GM19455 (cell line): ENCODE measurements around the gene RANBP3.

ENCODE experiments used
- ATAC-seq: cut with Tn5 transposase; IDR thresholded peaks from one replicate; pipeline ENCODE4 v1.9.1; 2021; ENCODE audit not compliant: unreplicated experiment

Gene RANBP3

DNA sequence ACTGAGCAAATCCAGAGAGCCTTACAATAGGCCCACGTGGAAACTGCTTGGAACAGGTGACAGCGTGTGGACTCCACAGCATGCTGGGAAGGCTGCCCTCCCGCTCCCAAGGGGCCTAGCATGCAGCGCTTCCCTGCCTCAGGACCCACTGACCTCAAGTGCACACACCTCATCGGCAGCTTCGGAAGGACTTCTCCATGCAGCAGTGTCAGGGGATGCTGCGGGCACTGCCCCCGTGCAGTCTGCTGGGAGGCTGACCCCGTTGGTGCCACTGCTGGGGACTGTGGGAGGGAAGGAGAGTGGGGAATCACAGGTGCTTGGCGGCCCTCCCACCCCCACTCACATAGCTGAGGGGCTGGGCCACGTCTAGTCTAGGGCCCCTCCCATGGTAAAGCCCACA is 46.7 kb downstream of the RANBP3 start:
- no peak for ATAC-seq

DNA sequence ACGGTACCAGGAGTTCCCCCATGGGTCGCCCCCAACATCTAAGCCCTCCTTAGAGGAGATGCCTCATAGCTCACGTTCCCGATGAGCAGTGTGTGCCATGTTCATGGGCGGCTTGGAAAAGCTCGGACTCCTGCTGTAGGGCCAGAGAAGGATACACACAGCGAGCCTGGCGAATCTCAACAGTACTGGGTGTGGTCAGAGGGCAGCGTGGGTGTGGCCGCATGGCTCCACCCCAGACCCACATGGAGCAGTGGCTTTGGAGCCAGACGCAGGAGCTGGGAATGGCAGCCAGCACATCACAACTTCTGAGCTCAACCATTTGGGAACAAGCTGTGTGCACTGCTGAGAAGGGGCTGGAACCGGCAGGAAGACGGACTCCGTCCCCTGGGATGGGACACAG is 48.3 kb downstream of the RANBP3 start:
- no peak for ATAC-seq

DNA sequence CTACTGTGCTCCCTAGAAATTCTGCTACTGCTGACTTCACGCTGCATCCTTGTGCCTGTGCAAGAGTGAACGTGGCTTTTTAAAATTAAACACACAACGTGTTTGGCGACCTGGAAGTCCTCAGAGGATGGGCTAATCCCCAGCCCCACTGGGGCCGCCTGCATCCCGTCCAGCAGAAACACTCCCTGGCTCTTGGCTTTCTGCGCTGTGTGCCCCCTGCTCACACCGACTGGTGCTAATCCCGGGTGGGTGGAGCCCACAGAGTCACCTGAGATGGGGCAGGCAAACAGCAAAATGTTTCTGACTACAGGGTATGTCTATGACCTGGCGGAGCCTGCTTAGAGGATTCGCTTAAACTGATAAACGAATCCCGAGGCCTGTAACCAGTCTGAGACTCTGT is 48.8 kb downstream of the RANBP3 start:
- no peak for ATAC-seq

DNA sequence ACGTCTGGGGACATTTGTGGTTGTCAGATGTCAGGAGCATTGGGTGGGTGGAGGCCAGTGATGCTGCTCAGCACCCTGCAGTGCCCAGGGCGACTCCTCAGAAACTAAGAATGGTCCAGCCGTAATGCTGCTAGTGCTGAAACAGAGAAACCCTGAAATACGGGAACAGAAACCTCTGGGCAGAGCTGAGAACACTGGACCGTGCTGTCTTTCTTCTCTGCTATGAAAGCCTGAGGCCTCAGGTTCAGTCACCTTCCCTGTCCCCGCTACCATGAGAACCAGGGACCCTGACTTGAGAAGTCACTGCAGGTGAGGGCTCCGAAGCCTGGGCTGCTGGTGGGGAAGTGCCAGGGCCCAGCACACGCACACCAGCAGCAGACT is 50.5 kb downstream of the RANBP3 start:
- no peak for ATAC-seq

DNA sequence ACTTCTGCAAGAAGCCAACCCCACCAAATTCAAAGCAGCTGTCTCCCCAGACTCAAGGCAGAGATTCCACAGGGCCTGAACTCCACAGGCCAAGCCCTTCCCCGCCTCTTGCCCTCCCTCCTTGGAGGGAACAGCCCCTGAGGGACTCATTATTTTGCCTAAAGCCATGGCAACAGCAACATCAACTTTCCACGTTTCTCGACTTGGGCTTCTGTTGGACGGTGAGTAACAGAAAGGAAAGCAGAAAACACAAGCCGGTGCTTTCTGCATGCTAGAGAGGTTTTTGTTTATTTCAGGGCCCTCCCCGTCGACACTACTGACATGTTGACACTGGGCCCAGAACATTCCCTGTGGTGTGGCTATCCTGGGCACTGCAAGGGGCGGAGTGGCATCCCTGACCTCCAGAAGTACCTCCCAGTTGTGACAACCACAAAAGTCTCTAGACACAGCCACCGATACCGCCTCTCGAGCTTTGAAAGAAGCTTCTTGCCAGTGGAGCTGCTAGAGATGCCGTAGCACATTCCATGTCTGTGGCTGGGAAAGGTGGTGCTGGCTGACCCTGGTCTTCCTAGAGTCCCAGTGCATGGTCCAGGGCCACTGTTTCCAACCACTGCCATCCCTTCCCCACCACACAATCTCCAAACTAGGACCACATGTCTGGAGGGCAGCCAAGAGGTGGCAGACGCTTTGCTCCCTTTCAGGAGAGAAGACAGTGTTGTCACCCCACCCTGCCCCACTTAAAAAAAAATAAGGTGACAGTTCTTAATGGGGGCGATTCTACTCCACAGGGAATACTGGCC is 51.1 kb downstream of the RANBP3 start:
- ATAC-seq, result no peak

DNA sequence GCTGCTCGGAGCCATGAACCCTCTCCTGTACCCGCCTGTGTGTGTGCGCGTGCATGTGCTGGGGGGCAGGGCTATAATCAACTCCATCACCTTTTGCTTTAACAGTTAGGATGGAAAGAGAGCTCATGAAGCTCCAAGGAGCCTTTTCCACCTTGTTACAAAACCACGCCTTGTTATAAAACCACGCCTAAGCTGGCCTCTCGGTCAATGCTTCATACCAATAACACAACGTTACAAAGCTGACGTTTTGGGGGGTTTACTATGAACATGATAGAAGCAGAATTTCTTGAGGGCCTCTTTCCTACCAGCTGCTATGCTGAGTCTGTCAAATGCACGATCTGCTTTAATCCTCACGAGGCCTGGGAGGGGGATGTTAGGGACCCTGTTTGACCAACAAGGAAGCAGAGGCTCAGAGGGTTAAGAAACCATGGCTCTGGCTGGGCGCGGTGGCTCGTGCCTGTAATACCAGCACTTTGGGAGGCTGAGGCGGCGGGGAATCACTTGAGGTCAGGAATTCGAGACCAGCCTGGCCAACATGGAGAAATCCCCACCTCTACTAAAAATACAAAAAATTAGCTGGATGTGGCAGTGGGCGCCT is 52.0 kb downstream of the RANBP3 start:
- no peak for ATAC-seq

DNA sequence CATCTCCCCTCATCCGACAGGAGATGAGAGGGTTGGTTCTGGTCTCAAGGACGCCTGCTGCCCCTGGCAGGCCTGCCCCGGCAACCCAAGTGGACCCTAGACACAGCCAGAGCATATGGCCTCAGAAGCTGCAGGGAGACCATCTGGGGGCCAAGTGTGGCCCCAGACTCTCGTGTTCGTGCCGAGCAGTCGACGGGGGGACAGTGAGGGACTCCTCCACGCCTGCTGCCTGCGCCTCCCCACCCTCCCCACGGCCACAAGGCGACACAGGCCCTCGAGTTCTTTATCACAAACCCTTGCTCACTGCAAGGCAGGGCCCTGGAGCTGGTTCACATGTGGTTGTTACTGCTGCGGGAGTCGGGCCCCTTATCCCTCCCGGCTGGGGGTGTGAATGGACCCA is 54.6 kb downstream of the RANBP3 start:
- no peak for ATAC-seq

DNA sequence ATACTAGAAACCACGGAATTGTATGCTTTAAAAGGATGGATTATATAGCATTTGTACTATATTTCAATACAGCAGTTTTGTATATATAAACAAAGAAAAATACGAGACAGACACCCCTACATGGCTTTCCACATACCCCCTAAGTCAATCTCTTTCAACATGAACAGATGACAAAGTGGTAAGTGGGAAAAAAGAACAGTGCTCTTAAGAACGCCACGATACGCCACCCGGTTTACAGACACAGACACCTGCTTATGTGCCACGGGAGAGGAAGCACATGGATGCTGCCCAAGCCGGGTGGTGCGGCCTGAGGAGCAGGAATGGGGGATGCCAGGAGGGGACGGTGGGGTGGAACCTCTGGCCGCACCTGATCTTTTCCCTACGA is 55.8 kb downstream of the RANBP3 start:
- ATAC-seq, result no peak

DNA sequence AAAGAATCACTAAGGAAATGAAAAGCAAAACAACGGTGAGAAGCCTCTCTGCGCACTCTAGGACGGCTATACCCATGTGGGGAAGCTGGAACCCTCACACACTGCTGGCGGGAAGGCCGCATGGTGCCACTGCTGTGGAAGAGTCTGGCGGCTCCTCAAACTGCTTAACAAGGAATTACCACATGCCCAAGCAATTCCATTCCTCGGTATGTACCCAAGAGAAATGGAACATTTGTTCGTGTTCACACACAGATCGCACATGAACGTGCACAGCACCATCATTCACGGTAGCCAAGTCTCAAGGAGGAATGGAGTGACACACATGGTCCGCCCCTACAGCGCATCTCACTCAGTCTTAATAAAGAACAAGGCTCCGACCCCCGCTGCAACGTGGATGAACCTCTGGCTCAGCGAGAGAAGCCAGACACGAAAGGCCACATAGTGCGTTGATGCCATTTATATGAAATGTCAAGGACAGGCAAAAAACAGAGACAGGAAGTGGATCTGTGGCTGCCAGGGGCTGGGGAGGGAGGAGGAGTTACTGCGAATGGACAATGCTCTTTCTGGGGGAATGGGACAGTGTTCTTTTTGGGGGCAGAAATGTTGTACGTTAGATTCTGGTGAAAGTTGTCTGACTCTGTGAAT is 56.3 kb downstream of the RANBP3 start:
- ATAC-seq, result no peak

DNA sequence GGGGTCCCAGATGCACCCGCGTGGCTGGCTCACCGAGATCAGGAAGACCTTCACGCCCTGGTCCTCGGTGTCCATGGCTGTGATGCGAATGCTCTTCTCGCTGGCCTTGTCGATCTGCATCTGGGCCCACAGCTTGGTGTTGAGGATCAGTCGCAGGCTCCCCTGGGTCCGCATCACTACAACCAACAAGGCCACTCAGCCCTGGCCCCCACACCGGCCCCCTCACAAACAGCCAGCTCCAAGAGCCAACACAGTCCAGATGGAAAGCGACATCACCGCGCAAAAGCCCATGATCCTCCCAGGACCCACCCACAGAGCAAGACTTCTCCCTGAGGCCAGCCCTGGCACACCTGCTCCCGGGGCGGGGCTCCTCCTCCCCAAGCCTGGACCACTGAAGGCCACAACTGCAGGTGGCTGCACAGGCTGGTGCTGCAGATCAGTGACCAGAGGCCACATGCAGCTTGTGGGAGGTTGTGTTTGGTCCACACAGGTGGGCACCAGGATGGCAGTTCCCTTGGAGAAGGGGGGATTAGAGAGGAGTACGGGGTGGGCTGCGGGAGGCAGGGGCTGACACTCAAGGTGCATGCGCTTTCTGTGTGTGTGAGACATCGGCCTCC is 59.4 kb downstream of the RANBP3 start:
- ATAC-seq, result no peak

DNA sequence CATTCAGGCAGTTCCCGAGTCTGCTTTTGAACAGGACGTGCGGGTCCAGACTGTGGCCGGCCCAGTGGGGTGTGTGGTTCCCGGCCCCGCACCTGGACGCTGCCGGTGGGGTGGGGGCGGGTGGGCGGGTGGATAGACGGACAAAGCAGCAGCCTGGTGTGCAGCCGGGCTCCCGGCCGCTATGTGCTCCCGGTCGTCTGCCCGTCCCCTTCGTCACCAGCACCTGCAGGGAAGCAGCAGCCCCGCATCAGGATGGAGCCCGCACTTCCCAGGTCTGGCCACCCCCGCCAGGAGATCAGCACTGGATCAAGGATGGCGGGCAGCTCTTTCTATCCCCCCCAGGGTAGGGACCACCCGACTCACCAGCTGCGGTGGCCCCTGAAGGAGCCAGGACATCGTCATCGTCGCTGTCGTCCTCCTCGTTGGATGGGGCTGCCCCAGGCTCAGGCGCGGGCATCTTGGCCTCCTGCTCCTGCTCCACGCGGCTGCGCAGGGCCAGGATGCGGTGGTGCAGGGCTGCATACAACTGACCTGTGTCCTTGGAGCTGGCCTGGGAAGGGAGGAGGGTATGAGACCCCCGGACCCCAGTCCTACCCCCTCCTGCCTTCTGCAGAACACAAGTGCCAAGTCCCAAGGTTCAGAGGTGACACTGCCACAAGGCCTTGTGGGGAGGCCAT is 60.4 kb downstream of the RANBP3 start:
- no peak for ATAC-seq

DNA sequence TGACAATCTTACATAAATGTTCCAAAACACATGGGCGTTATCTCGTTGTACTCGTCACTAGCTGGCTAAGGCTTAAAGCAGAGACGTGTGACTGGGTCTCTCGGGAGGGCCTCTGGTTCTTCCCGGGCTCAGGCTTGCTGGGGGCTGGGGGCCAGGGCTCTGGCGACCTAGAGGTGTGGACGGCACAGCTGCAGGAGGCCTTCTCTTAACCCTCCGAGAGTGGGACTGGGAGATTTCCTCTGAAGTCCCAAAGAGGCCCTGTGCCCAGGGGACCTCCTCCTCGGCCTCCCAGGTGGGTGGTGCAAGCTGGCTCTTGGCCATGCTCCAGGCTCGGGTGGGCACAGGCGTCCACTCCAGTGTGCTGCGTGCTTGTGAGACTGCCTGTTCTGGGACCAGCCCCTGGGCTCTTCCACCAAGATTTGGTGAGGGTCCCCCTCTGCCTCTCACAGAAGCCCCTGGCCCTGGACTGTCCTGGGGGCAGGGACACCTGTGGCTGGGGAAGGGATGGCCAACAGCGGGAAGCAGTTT is 61.7 kb downstream of the RANBP3 start:
- ATAC-seq, result no peak

DNA sequence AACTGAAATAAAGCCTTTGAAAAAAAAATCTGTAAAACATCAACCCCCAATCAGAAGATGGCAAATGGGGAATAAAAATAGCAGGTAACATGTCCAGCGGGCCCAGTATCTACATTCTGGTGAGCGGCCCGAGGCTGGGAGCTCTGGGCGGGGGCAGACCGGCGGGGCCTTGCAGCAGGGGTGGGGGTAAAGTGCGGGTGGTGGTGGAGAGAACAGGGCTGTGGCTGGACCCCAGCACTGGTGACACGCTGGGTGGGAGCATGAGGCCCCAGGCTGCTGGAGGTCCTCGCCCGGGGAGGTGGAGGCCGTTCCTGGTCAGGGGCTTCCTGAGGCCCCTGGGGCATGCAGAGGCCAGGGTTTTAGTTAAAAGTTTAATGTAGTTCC is 62.2 kb downstream of the RANBP3 start:
- ATAC-seq, result no peak

DNA sequence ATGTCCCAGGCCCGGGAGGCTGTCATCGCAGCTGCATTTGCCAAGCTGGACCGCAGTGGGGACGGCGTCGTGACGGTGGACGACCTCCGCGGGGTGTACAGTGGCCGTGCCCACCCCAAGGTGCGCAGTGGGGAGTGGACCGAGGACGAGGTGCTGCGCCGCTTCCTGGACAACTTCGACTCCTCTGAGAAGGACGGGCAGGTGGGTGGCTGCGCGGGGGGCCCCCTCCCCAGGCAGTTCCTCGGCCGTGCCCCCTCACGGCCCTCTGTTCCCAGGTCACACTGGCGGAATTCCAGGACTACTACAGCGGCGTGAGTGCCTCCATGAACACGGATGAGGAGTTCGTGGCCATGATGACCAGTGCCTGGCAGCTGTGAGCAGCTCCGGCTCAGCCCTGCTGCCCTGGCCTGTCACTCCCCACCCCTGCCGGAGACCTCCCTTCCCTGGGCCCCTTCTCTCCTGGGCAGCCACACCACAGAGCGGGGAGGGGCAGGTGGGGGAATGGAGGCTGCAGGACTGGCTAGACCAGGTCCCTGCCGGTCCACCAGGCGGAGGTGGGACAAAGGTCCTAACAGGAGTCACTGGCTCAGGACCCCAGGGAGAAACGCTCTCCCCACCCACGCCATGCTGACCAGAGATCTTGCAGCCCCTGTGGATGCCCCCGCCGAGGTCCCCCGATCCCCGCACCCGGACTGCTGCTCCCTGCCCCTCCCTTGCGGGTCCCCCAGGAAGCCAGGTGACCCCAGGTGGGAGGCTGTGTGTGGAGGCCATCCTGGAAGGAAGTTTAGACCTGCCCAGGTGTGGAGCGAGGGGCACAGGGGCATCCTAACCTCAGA is 62.8 kb downstream of the RANBP3 start:
- ATAC-seq, result no peak

DNA sequence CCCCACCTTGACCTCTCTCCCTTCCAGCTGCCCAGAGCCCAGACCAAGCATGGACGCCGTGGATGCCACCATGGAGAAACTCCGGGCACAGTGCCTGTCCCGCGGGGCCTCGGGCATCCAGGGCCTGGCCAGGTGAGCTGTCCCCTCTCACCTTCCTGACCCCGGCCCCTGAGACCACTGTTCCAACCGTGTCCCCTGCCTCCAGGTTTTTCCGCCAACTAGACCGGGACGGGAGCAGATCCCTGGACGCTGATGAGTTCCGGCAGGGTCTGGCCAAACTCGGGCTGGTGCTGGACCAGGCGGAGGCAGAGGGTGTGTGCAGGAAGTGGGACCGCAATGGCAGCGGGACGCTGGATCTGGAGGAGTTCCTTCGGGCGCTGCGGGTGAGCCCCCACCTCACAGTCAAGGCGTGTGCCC is 63.6 kb downstream of the RANBP3 start:
- ATAC-seq, result no peak

DNA sequence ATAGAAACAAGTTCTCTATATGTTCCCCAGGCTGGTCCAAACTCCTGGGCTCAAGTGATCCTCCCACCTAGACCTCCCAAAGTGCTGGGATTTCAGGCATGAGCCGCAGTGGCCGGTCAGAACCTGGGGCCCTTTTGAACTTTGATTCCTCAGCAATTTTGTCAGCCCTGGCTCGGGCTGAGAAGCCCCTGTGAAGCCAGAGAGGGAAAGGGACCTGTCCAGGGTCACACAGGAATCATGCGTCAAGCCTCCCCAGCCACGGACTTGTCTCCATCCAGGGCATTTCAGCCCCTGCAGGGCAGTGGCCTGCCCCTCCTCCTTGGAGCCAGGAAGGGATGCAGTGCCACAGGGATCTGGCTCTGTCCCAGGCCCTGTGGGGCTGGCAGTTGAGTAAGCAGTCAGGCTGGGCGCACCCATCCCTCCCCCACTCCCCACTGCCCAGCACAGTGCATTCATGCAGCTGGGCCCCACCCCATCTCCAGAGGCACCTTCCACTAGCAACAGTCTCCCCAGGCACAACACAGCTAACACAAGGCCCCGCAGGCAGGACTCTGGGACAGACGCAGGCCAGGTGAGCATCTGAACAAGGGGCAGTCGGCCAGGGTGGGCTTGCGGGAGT is 64.1 kb downstream of the RANBP3 start, which contains the start of gene CAPS:
CAPS (plus strand) TSS at position 516 of the 619 bp plus-strand sequence. CDS start 153 bp downstream, outside the sequence.
- ATAC-seq, result no peak

DNA sequence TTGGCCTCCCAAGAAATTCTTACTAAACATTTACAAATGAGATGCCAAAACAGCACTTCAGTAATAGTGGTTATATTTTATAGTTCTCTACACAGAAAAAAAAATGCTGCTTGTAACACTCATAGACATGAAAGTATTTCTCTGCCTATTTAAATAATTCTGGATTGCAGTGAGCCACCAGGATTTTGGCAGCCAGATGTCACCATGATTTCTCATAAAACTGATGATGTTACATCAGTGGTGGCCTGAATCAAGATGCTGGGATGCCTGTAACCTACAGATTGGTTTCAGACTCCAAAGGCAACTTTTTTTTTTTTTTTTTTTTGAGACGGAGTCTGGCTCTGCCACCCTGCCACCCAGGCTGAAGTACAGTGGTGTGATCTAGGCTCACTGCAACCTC is 66.6 kb downstream of the RANBP3 start:
- ATAC-seq, result no peak

DNA sequence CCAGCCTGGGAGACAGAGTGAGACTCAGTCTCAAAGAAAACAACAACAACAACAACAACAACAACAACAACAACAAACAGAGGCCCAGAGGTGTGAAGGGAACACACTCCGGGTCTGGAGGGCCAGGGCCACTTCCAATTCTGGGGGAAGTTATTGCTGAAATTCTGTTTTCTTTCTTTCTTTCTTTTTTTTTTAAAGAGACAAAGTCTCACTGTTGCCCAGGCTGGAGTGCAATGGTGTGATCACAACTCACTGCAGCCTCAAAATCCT is 67.4 kb downstream of the RANBP3 start:
- ATAC-seq, result no peak

DNA sequence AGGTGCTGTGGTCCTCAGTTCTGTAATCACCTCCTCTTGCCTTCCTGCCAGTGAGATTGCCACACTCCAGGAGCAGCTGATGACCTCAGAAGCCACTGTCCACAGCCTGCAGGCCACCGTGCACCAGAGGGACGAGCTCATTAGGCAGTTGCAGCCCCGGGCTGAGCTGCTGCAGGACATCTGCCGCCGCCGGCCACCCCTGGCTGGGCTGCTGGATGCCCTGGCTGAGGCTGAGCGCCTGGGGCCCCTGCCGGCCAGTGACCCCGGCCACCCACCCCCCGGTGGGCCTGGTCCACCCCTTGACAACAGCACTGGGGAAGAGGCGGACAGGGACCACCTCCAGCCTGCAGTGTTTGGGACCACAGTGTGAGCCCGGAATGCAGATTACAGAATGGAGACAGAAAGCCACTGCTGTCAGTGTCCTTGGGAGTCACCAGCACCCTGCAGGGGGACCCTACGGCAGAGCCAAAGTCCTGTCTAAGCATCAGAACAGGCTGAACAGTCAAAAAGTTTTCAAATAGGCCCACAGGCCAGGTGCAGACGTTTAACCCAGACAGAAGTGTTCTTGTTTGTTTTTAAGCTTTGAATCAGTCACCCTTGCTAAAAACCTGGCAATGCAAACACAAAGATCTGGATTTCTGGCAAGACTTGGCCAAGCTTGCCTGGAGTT is 69.0 kb downstream of the RANBP3 start:
- no peak for ATAC-seq
